Liver (tissue), 9 donors: ENCODE measurements around the gene TMEM217. TPM values are rescaled to one million over a fixed set of nuclear protein-coding genes. Genes with fewer than 3 reads are reported as not detected.
"Not testable (repeated sequence)": the region's sequence is repeated elsewhere in the genome, so short reads cannot be mapped to it uniquely, and the experiment has no call there.

ENCODE experiments used
- DNase-seq: peaks from one replicate; pipeline ENCODE4 v3.0.0-alpha.2; 2017; ENCODE audit warnings: low spot score
- H3K27ac ChIP-seq, 2 donors: one replicate each; pipeline ENCODE4 v1.7.0; 2013; ENCODE audit warnings: inconsistent platforms in 2 of 2, low read length in 2 of 2, control low read depth in 1 of 2, low read depth in 1 of 2, mild to moderate bottlenecking in 1 of 2
- H3K27me3 ChIP-seq, 4 donors: one replicate each; pipeline versions ENCODE4 v1.6.1 to v1.7.0; 2013; ENCODE audit warnings: low read length in 3 of 4, inconsistent platforms in 1 of 4, mild to moderate bottlenecking in 1 of 4, moderate library complexity in 1 of 4; ENCODE audit not compliant: control insufficient read depth in 4 of 4, insufficient read depth in 4 of 4
- H3K36me3 ChIP-seq, 4 donors: one replicate each; pipeline versions ENCODE4 v1.6.1 to v1.7.0; 2013; ENCODE audit warnings: low read length in 3 of 4, mild to moderate bottlenecking in 3 of 4, low read depth in 1 of 4, moderate library complexity in 1 of 4; ENCODE audit not compliant: control insufficient read depth in 4 of 4, insufficient read depth in 3 of 4
- H3K4me1 ChIP-seq, 4 donors: one replicate each; pipeline versions ENCODE4 v1.6.1 to v1.7.0; 2013; ENCODE audit warnings: low read length in 3 of 4, mild to moderate bottlenecking in 3 of 4, moderate library complexity in 1 of 4; ENCODE audit not compliant: control insufficient read depth in 4 of 4, insufficient read depth in 4 of 4
- H3K4me3 ChIP-seq, 3 donors: one replicate each; pipeline versions ENCODE4 v1.6.1 to v1.7.0; 2013; ENCODE audit warnings: low read length in 3 of 3, control low read depth in 1 of 3, low read depth in 1 of 3, mild to moderate bottlenecking in 1 of 3
- H3K9ac ChIP-seq, 2 donors: one replicate each; pipeline ENCODE4 v1.7.0; 2013; ENCODE audit warnings: low read length in 2 of 2, mild to moderate bottlenecking in 2 of 2, moderate library complexity in 2 of 2, control low read depth in 1 of 2, low read depth in 1 of 2
- H3K9me3 ChIP-seq, 4 donors: one replicate each; pipeline versions ENCODE4 v1.6.1 to v1.7.0; 2013; ENCODE audit warnings: low read length in 3 of 4; ENCODE audit not compliant: control insufficient read depth in 4 of 4
- ATF3 ChIP-seq: IDR thresholded peaks from 2 replicates; pipeline ENCODE4 v1.6.1; 2016; ENCODE audit warnings: antibody characterized with exemption
- EGR1 ChIP-seq, 2 donors: IDR thresholded peaks; 2 replicates each; pipeline ENCODE4 v1.6.1; 2016 to 2018; ENCODE audit warnings: antibody characterized with exemption in 2 of 2, low read depth in 2 of 2
- FOXA1 ChIP-seq: IDR thresholded peaks from 2 replicates; pipeline ENCODE4 v1.6.1; 2016; ENCODE audit warnings: antibody characterized with exemption
- FOXA2 ChIP-seq: IDR thresholded peaks from 2 replicates; pipeline ENCODE4 v1.6.1; 2016; ENCODE audit warnings: antibody characterized with exemption
- GABPA ChIP-seq, 2 donors: IDR thresholded peaks in 1 of 2; conservative IDR thresholded peaks in 1 of 2; 2 replicates each; pipeline ENCODE4 v1.6.1; 2016; ENCODE audit warnings: antibody characterized with exemption in 2 of 2, mild to moderate bottlenecking in 1 of 2, moderate library complexity in 1 of 2
- HNF4A ChIP-seq, 2 donors: conservative IDR thresholded peaks; 2 replicates each; pipeline ENCODE4 v1.6.1; 2016; ENCODE audit warnings: antibody characterized with exemption in 2 of 2, mild to moderate bottlenecking in 2 of 2
- HNF4G ChIP-seq: IDR thresholded peaks from 2 replicates; pipeline ENCODE4 v1.6.1; 2016; ENCODE audit warnings: antibody characterized with exemption
- JUND ChIP-seq, 2 donors: IDR thresholded peaks; 2 replicates each; pipeline ENCODE4 v1.6.1; 2016; ENCODE audit warnings: antibody characterized with exemption in 2 of 2
- MAX ChIP-seq: IDR thresholded peaks from 2 replicates; pipeline ENCODE4 v1.6.1; 2016; ENCODE audit warnings: antibody characterized with exemption
- NR2F2 ChIP-seq: IDR thresholded peaks from 2 replicates; pipeline ENCODE4 v1.6.1; 2016; ENCODE audit warnings: antibody characterized with exemption
- RAD21 ChIP-seq, 2 donors: IDR thresholded peaks; 2 replicates each; pipeline ENCODE4 v1.6.1; 2016; ENCODE audit warnings: antibody characterized with exemption in 2 of 2, mild to moderate bottlenecking in 2 of 2
- RXRA ChIP-seq, 2 donors: IDR thresholded peaks; 2 replicates each; pipeline ENCODE4 v1.6.1; 2017 to 2018; ENCODE audit warnings: antibody characterized with exemption in 2 of 2, mild to moderate bottlenecking in 1 of 2
- TAF1 ChIP-seq: conservative IDR thresholded peaks from 2 replicates; pipeline ENCODE4 v1.6.1; 2016; ENCODE audit warnings: antibody characterized with exemption, mild to moderate bottlenecking
- YY1 ChIP-seq: IDR thresholded peaks from 2 replicates; pipeline ENCODE4 v1.6.1; 2016; ENCODE audit warnings: antibody characterized with exemption, mild to moderate bottlenecking
- ZBTB33 ChIP-seq: IDR thresholded peaks from 2 replicates; pipeline ENCODE4 v1.6.1; 2016; ENCODE audit warnings: antibody characterized with exemption
- WGBS: extraction: QIAGEN DNeasy Blood & Tissue Kit; methylation state at CpG from one replicate; pipeline ENCODE4 v1.1.7; 2013; 5-methylcytosine and 5-hydroxymethylcytosine counted together
- polyA plus RNA-seq, 2 donors: library from polyadenylated mRNA; stranded (reverse) in 1 of 2; unstranded in 1 of 2; fragments of 200-250 nt in 1 of 2; fragments of >200 nt in 1 of 2; fragmentation: Nextera tagmentation in 1 of 2; extraction: Ambion mirVana in 1 of 2; gene quantifications; one replicate each; pipeline versions ENCODE4 v1.2.1 to v1.2.3, GENCODE V29; 2013 to 2015
- total RNA-seq, 2 donors: library from RNA; depleted of rRNA; stranded (reverse); fragments of >200 nt; gene quantifications; one replicate each; pipeline ENCODE4 v1.2.3, GENCODE V29; 2014
- TF ChIP-seq, protein P1 (sequence below): fragments of 150-350 bp; IDR thresholded peaks from 2 replicates; pipeline ENCODE4 v1.5.1; 2017; ENCODE audit warnings: improper control_type of control experiment, low read depth, low read length; ENCODE audit not compliant: missing input control
- donor health status: healthy.
- donor health status: healthy.
- donor health status: healthy.
- donor health status: healthy.
- donor health status: healthy.

The TMEM217 gene
- total and polyA plus RNA-seq, 4 donors, result 0.39 to 3.2 (median 0.62) TPM

DNA sequence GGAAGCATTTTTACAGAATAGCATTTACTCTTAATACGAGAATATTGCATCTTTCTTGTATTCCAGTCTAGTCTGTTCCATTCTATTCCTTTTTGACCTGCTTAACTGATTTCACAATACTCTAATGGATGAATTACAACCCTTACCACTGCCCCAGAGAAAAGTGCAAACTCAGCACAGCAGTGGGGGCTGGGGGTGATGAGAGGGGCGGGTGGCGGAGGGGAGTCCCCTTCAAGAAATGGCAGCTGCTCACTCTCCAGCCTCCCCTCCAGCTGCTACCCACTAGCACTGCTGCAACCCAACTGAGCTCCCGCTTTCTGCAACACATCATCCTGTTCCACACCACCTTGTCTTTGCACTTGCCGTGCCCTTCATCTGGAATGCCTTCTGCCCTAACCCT, 57.9 kb downstream of the TMEM217 start (continued):
- TF ChIP-seq, protein P1, sequence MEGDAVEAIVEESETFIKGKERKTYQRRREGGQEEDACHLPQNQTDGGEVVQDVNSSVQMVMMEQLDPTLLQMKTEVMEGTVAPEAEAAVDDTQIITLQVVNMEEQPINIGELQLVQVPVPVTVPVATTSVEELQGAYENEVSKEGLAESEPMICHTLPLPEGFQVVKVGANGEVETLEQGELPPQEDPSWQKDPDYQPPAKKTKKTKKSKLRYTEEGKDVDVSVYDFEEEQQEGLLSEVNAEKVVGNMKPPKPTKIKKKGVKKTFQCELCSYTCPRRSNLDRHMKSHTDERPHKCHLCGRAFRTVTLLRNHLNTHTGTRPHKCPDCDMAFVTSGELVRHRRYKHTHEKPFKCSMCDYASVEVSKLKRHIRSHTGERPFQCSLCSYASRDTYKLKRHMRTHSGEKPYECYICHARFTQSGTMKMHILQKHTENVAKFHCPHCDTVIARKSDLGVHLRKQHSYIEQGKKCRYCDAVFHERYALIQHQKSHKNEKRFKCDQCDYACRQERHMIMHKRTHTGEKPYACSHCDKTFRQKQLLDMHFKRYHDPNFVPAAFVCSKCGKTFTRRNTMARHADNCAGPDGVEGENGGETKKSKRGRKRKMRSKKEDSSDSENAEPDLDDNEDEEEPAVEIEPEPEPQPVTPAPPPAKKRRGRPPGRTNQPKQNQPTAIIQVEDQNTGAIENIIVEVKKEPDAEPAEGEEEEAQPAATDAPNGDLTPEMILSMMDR, result no peak
- TF ChIP-seq JUND (IDR thresholded peaks at IDR 0.05), result no peak

- not testable (repeated sequence) for H3K27ac ChIP-seq, DNase-seq, H3K9me3 ChIP-seq, H3K9ac ChIP-seq, H3K27me3 ChIP-seq, H3K4me3 ChIP-seq, H3K36me3 ChIP-seq, H3K4me1 ChIP-seq
- WGBS, result 95% methylated on average over 4 of the region's 4 CpGs
These were observed 61.5 kb downstream of the TMEM217 start for GRCh38 chr6:37196451-37196850.

DNA sequence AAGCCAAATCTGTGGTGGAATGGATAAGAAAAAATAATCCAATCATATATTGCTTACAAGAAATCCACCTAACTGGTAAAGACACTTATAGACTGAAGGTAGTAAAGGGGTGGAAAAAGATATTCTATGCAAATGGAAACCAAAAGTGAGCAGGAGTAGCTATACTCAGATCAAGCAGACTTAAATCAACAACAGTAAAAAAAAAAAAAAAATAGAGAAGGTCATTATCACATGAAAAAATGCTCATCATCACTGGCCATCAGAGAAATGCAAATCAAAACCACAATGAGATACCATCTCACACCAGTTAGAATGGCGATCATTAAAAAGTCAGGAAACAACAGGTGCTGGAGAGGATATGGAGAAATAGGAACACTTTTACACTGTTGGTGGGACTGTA, 63.1 kb downstream of the TMEM217 start:
- 57% methylated on average over 1 of the region's 1 CpG for WGBS
- not testable (repeated sequence) for H3K9me3 ChIP-seq, DNase-seq, H3K27ac ChIP-seq, H3K9ac ChIP-seq, H3K4me1 ChIP-seq, H3K27me3 ChIP-seq, H3K36me3 ChIP-seq, H3K4me3 ChIP-seq

- Histone ChIP-seq H3K4me3 (no peak overlapping the region), H3K27me3 (no peaks in the 10 kb centered on the region), H3K9ac (no peak overlapping the region), H3K36me3 (no peaks in the 10 kb centered on the region), H3K4me1 (no peaks in the 10 kb centered on the region), H3K9me3 (no peaks in the 10 kb centered on the region), H3K27ac (no peak overlapping the region)
- 84% methylated on average over 3 of the region's 3 CpGs for WGBS
- no peak for TF ChIP-seq HNF4G
- TF ChIP-seq JUND (IDR thresholded peaks at IDR 0.05), result no peak
- TF ChIP-seq RAD21 (IDR thresholded peaks at IDR 0.05), result no peak
- no peak for TF ChIP-seq FOXA1
- TF ChIP-seq FOXA2, result no peak
- no peak for TF ChIP-seq MAX
- TF ChIP-seq GABPA (IDR thresholded peaks at IDR 0.05 in 1 of 2, conservative IDR thresholded peaks at IDR 0.05 in 1 of 2), result no peak
- TF ChIP-seq HNF4A (conservative IDR thresholded peaks at IDR 0.05), result no peak
- TF ChIP-seq YY1, result no peak
- TF ChIP-seq TAF1, result no peak
- TF ChIP-seq EGR1 (IDR thresholded peaks at IDR 0.05; ENCODE audit: low read depth in 2 of 2), result no peak
- no peak for TF ChIP-seq ZBTB33
- TF ChIP-seq ATF3, result no peak
- no peak for TF ChIP-seq RXRA (IDR thresholded peaks at IDR 0.05)
- TF ChIP-seq NR2F2, result no peak
- no peak for DNase-seq
These were observed 65.3 kb downstream of the TMEM217 start for GRCh38 chr6:37192666-37193065.
